Frontal cortex (tissue), 4 donors: ENCODE results near the gene LPP. TPM values are rescaled to one million over a fixed set of nuclear protein-coding genes. Genes with fewer than 3 reads are reported as not detected.

Source experiments
- DNase-seq, 2 donors: peaks; one replicate each; pipeline ENCODE4 v3.0.0; 2012; ENCODE audit warnings: low spot score in 2 of 2
- FAIRE-seq: peaks from 2 replicates; lab custom pipeline; 2012; peaks lifted over from hg19 to GRCh38; lab: Jason Lieb, UNC
- total RNA-seq: library from RNA; depleted of rRNA; stranded (reverse); fragments of >200 nt; gene quantifications from one replicate; pipeline ENCODE4 v1.2.3, GENCODE V29; 2014
- donor health status: control.
- donor health status: control.
- donor health status: control.

LPP gene
- total RNA-seq, 1 donor from 2014 or later: 6.5 TPM

DNA sequence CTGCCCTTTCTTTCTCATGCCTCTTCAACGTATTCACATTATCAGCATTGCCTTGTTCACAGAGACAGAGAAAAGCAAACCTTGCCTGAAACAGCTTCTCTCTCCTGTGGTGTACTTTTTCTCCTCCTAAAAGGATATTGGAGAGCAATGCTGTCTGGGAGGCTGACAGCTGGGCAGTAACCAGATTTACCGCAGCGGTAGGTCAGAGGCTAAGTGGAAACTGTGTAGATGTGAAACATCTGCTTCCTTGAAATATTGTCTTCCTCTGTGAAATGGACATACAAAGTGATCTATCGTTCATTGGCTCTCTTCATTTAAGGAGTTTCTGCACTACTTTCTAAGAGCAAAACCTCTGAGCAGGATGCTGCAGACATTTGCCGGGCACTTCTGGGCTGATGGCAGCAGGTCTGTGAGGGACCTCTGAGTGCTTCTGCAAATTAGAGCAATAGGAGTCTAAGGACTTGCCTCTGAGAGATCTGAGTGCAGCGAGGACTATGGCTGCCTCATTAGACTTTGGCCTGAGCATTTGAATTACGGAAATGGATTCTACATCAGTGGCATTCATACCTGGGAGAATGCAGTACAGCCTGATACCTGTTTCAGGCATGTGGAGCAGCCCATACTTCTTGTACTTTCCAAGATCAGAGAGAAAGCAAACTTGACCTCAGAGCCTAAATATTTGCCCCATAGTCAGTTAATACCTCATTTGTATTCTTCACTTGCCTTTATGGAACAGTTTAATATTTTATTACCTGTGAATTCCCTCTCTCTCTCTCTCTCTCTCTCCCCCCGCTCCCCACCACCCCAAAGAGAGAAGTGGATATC lies 757.3 kb downstream of the LPP start:
- FAIRE-seq (no peak), DNase-seq (no peak)

DNA sequence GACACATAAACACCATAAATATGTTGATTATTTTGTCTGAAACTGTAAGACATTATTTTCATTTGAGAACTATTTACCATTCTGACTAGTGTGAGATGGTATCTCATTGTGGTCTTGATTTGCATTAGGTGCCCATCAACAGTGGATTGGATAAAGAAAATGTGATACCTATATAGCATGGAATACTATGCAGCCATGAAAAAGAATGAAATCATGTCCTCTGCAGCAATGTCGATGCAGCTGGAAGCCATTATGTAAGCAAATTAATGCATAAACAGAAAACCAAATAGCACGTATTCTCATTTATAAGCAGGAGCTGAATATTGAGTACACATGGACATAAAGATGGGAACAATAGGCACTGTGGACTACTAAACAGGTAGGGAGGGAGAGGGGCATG lies 759.1 kb downstream of the LPP start:
- FAIRE-seq (no peak), DNase-seq (no peak)

DNA sequence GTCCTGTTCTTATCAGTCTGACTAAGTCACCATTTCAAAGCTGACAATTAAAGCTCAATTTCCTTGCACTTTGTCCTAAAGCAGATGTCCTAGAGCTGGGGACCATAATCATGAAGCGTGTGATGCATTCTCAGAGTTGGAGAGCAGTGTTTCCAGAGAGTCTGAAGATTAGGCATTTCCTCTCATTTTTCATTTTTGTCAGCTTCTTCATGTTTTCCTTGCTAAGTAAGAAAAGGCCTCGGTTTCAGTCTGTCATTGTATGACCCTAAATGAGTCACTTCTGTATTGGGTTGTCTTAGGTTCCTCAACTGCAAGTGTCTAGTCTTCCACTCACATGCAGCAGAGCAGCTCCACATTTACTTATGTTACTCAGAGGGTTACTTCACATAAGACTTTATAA lies 760.6 kb downstream of the LPP start:
- no peak for DNase-seq
- no peak for FAIRE-seq

DNA sequence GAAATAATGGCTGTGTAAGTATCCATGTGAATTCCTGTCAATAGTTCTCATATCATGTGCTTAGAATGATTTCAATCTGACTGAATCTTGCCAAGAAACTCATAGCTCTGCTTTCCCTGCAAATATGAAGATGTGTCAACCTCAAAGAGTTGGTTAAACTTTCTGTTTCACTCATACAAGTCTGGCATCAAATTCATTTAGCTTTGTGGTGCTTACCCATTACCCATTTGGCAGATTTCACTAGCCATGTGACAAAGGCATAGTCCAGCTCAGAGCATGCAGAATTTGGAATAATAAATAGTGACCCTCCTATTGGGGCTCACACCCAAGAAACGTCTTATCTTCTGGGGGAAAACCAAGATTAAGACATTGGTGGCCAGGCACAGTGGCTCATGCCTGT lies 761.2 kb downstream of the LPP start:
- DNase-seq: no peak
- no peak for FAIRE-seq

DNA sequence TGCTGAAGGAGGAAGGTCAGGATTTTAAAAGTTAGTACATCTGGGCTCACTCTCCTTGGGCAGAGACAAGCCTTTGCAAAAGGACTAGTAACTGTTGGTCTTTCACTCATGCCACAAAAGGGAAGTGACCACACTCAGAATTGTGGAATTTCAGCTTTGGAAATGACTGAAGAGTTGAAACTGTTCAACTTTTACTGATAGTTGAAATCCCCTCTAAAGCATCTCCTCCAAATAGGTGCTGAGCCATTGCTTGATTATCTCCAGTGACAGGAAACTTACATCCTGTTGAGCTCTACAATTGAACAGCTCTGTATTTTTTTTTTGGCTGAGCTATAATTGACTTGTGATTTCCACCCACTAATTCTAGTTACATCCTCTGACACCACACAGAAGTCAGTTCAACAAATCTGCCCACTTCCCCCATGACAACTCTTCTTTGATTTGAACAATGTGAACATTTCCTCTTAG lies 763.0 kb downstream of the LPP start:
- DNase-seq: no peak

DNA sequence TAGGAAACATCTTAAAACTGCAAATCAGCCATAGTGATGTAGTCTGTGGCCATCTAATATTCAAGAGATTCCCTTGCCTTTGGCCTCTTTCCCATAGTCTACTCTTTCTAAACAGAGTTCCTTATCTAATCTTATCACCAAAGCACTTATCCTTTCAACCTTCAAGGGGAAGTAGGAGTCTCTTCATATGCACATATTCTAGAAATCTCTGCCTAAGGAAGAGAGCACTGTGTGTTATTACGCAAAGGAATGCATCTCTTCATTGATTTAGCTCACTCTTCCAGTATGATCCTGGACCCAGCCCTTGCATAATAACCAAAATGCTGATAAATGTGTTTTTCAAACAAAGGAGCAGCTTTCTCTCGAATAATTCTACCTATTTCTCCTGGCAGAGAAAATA lies 764.1 kb downstream of the LPP start:
- no peak for FAIRE-seq

More for the DNA sequence above, 763.0 kb downstream of the LPP start:
- FAIRE-seq: no peak

DNA sequence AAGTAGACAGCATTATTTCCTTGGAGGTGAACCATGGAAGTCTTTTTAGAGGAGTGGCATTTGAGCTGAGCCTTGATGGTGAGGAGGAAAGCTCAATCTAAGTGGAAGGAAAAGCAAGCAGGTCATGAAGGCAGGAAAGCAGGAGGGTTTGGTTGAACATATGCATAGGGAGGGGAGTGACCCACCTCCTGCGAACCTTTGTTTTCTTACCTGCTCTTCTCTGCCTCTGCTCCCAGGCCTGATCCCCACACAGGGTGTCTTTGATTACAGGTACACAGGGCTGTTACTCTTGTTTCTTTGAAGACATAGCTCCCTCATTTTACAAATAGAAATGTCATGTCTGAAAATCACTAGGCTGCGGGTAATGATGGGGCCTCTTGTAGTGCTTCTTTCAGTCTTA lies 769.7 kb downstream of the LPP start:
- FAIRE-seq (no peak), DNase-seq (no peak)

More for the DNA sequence above, 764.1 kb downstream of the LPP start:
- no peak for DNase-seq

DNA sequence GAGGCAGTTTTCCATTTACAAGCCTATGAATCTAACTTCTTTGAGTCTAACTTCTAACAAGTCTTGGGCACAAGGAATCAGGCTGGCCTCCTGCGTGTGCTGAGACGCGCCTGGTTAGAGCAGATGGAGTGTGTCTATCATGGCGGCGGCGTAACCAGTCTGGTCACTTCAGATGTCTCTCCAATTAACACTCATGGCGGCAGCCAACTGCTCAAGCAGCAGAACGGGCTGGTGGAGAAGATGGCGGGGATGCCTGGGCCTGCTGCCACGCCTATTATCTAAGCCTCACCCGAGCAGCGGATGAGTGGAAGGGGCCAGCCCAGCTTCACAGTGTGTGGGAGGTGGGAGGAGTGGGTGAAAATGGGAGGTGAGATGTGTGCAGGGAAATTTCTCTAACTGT lies 771.4 kb downstream of the LPP start:
- FAIRE-seq (no peak), DNase-seq (no peak)

DNA sequence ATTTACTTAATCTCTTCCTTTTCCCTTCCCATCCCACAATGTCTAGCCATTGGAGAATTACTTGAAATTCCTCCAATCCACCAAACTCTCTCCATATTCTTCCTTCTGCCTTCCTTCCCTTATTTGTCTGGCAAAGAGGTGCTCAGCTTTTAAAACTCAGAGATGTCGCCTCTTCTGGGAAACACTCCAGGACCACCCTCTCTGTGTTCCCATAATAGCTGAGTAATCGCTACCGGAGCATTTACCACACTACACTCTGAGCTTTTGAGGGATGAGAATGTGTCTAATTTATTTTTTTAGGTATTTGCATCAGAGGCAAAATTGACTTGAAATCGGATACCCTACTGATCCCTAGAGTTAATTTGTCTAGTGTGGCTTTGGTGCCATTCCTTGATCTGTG lies 772.2 kb downstream of the LPP start:
- DNase-seq (no peak), FAIRE-seq (no peak)

DNA sequence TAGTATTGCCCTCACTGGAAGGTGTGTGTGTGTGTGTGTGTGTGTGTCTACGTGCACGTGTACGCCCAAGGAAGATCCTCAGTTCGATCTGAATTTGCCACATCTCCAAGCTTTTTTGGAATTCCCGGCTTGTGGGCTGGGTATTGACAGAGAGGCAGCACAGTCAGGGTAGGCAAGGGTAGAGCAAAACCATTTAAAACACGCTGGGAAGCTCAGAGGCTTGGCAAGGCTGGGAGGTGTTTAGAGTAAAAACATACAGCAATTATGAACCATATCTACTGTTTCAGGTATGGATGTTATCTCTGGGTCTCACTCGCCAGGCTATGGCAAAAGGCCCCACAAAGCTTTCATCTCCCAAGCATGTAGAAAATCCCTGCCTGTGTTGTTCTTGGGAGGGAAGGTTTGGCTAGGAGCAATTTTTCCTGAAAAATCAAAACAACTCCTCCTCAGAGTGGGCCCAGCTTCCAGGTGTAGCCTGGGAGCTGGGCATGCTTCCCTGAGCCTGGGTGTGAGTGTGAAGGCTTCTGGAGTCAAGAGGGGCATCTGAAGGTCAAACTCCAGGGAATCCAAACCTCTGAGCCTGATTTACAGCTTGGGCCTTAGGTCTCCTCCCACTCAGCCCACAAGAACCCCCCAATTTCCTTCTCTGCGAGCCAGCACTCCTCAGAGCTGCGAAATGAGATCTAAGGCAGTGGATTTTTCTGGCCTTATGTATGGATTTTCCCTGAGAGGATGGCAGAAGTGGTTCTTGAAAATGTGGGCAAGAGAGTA lies 773.0 kb downstream of the LPP start:
- FAIRE-seq (no peak), DNase-seq (no peak)

DNA sequence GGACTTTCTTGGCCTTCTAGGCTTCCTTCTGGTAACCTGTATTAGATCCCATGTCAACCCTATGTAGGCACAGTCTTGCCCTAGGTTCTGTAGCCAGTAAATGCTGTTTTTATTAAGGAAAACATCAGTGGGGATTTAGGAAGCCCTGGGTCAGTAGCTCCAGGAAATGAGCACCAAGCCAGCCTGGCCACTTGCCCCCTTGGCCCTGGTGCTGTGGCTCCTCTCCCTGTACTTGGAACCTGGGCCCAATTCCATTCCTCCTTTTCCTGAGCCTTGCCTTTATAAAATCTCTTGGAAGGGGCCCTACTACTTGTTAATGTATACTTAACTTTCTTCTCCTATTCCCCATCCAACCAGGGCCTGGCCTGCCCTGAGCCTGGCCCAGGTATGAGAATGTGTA lies 774.0 kb downstream of the LPP start:
- DNase-seq (no peak), FAIRE-seq (no peak)

DNA sequence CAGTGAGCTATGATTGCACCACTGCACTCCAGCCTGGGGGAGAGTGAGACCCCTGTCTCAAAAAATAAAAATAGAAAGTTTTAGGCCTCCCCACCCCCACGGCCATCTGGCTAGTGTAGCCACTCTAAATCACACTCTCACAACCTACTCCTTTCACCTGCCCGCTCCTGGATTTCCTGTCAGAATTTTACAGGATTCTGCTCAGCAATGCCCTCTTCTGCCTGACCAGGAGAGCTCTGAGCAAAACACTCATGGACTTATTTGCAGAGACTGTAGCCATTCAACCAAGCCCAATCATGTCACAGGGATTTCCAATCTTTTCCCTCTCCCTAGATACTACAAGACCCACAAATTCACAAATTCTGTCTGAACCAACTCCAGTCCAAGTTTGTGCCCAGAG lies 775.2 kb downstream of the LPP start:
- FAIRE-seq (no peak), DNase-seq (no peak)

DNA sequence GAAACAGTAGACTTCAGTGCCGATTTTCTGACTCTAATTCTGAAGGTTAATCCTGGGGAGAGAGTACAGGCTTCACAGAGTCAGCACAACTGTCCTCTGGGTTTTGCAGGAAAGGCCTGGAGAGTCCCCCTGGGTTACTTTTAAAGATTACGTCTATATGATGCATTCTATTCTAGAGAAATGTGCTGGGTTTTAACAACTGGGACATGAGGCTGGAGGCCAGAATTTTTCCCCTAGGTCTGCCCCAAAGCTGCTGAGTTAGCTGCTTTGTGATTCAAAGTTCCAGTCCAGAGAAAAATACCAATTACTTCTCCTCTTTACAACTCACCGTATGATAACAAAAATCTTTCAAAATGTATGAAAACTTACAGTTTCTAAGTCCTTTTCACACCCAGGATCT lies 777.1 kb downstream of the LPP start:
- FAIRE-seq (no peak), DNase-seq (no peak)

DNA sequence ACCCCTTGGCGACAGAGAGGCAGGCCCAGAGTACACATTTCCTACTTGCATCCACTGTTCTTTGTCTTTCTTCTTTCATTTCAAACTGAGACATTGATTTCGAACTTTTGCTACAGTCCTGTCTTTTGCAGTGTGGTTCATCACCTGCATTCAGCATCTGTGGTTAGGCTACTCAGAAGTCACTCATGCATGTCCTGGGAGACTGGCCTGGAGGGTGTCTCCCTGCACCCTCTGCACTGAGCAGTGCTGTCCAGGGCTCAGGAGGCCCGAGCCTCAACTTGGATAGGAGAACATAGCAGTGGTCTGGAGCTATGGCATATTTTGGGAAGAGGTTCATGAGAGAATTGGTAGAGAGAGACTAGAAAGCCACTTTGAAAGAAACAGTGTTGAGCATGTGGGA lies 777.6 kb downstream of the LPP start:
- no peak for FAIRE-seq
- DNase-seq: no peak

DNA sequence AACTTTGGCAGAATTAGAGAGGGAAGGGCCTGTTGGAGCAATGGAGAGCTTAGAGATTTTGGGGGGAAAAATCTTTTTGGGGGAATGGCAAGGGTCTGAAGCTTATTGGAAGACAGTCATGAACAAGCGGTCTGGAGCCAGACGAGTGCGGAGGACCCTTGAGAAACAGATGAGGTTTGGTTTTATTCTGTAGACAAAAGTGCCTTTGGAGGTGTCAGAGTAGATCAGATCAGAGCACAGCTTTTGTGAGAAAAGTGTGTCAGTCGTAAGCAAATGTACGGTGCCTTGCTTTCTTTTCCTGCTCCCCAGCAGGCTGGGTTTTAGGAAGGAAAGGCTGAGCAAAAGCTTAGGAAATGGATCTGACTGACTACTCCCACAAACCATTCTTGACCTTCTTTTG lies 781.0 kb downstream of the LPP start:
- FAIRE-seq: no peak

DNA sequence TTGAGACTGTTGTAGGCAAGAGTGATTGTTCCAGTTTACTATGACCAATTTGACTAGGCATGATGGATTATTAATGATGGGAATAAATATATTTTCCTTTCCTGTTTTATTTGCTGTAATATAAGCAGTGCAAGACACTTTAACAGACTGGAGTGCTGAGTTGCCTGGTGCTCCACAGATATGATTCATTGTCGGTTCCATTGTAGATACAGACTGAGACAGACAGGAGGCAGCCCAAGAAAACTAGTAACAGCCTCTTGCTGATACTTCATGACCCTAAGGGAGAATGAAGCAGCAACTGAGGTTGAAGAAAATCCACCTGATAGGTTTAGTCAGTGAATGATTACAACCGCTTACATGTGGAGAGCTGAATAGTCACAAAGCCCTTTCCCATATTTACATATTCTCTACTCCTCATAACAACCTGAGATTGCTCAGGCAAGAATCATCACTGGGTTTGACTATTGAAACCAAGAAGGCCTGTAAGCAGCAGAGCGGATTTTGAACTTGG lies 782.7 kb downstream of the LPP start:
- DNase-seq: no peak
- FAIRE-seq: no peak

More for the DNA sequence above, 781.0 kb downstream of the LPP start:
- DNase-seq: no peak

DNA sequence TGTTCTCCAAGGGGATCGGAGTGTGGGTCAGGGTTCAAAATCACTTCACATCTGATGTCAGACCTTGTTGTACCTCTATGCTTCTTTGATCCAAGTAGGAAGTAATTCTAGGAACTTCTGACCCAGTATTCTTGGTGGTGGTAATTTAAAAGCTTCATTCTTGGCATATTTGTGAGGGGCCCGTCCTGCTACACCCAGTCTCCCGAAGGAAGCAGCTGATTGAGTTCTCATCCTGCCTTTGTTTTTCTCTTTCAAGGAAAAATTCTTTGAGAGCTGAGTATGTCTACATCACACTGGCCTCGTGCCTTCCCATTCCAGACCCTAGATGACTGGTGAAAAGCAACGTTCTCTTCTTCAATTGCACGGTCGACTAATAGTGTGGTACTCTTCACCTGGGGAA lies 783.4 kb downstream of the LPP start:
- FAIRE-seq (no peak), DNase-seq (no peak)

DNA sequence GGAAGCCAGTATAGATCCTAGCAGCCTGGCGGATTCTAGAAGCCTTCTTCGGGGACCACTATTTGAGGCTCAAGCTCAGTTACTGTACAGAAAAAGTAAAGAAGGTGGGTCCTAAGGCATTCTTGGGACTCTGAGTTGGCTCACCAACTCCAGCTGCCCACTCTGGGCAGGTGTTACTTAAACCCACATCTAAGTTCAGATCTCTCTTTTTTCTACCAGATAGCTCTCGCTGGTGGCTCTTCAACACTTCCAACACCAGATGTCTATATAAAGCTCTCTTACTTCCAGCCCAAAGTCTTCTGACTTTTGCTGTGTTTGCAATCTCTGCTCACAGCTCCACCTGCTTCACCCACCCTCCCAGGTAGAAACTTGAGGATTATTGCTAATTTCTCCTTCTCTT lies 785.0 kb downstream of the LPP start:
- no peak for DNase-seq
- FAIRE-seq: no peak

DNA sequence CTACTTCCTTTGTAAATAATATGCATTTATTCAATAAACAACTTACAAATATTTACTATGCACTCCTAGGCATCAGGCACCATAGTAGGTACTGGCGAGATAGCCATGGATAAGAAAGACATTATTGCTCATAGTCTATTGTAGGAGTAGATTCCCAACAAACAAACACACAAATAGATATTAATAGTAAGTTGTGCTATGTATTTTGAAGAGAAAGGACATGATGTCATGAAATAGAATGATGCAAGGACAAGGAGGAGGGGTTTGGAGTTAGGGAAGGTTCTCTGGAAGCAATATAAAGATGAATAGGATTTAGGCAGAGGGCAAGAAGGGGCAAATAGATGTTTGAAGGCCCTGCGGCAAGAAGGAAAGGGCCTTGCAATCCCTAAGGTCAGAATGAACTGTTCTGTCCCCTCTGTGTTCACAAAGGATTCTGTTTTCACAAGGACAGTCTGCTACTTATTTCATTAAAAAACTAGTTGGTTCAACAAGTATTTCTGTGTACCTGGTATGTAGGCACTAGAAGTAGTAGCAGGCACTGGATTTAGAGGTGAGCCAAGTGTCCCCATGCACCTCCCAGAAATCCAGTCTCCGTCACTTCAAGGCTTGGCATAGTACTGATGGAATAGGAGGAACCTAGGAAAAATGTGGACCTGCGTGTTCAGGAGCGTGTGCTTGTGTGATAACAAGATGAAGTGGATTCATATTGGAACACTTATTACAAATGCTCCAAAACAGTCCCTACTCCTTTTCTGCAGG lies 786.0 kb downstream of the LPP start:
- FAIRE-seq (no peak), DNase-seq (no peak)
